H1 (cell line): ENCODE measurements around the gene TBKBP1. TPM values are rescaled to one million over a fixed set of nuclear protein-coding genes. Genes with fewer than 3 reads are reported as not detected.

Experiments
- CTCF ChIA-PET: fragments of 300-600 bp; sonication (Branson Sonifier 250); formaldehyde crosslinking; loops from one replicate; lab custom pipeline; 2021; ENCODE audit not compliant: partially characterized antibody; lab: Charles Lee
- POLR2A ChIA-PET: fragments of 300-600 bp; sonication (Branson Sonifier 250); formaldehyde crosslinking; loops from one replicate; lab custom pipeline; 2021; ENCODE audit warnings: inconsistent platforms; ENCODE audit not compliant: partially characterized antibody; lab: Charles Lee
- DNase-seq, 2 experiments: peaks; one replicate each; pipeline versions ENCODE4 v3.0.0 to v3.0.0-alpha.2; 2010 to 2022; ENCODE audit warnings: low spot score in 2 of 2, low read depth in 1 of 2, mixed read lengths in 1 of 2
- FAIRE-seq: peaks from 2 replicates; lab custom pipeline; 2011; peaks lifted over from hg19 to GRCh38; lab: Jason Lieb, UNC
- H2AFZ ChIP-seq: 2 replicates; pipeline ENCODE4 v1.8.1; 2012; ENCODE audit warnings: low read length, inconsistent platforms
- H2AK5ac ChIP-seq: 2 replicates; pipeline ENCODE4 v1.6.1; 2013; ENCODE audit warnings: low read depth, low read length
- H2BK120ac ChIP-seq: replicated peaks from 2 replicates; pipeline ENCODE3; 2013; ENCODE audit warnings: low read depth, low read length, inconsistent platforms
- H2BK12ac ChIP-seq: 2 replicates; pipeline ENCODE4 v1.6.1; 2013; ENCODE audit warnings: low read depth, low read length
- H2BK15ac ChIP-seq: 2 replicates; pipeline ENCODE4 v1.6.1; 2013; ENCODE audit warnings: low read length
- H2BK20ac ChIP-seq: 2 replicates; pipeline ENCODE4 v1.6.1; 2013; ENCODE audit warnings: low read length
- H2BK5ac ChIP-seq: 2 replicates; pipeline ENCODE4 v1.6.1; 2013; ENCODE audit warnings: low read depth, low read length
- H3K14ac ChIP-seq: 2 replicates; pipeline ENCODE4 v1.6.1; 2013; ENCODE audit warnings: inconsistent platforms; ENCODE audit not compliant: insufficient read length
- H3K18ac ChIP-seq: 2 replicates; pipeline ENCODE4 v1.6.1; 2013; ENCODE audit warnings: low read length; ENCODE audit errors: extremely low read depth
- H3K23ac ChIP-seq: 2 replicates; pipeline ENCODE4 v1.6.1; 2013; ENCODE audit warnings: inconsistent platforms; ENCODE audit not compliant: insufficient read length
- H3K23me2 ChIP-seq: 2 replicates; pipeline ENCODE4 v1.6.1; 2013; ENCODE audit warnings: low read depth, low read length
- H3K27ac ChIP-seq: 2 replicates; pipeline ENCODE4 v1.6.1; 2011; ENCODE audit warnings: low read depth, low read length, inconsistent platforms
- H3K27me3 ChIP-seq, 4 experiments: replicated peaks in 1 of 4; 1 replicate in 1 of 4; 2 replicates in 3 of 4; pipeline versions ENCODE4 v1.6.1 to v1.8.1; 2011 to 2013; ENCODE audit warnings: low read length in 3 of 4, mild to moderate bottlenecking in 3 of 4, inconsistent platforms in 2 of 4, mixed read lengths in 2 of 4, moderate library complexity in 1 of 4; ENCODE audit not compliant: control insufficient read depth in 3 of 4, insufficient read depth in 3 of 4; ENCODE audit errors: extremely low read depth in 1 of 4
- H3K36me3 ChIP-seq, 4 experiments: 2 replicates each; pipeline versions ENCODE4 v1.6.1 to v1.8.1; 2011 to 2013; ENCODE audit warnings: mild to moderate bottlenecking in 4 of 4, low read length in 3 of 4, moderate library complexity in 2 of 4, control low read depth in 1 of 4, inconsistent platforms in 1 of 4; ENCODE audit not compliant: insufficient read depth in 4 of 4, control insufficient read depth in 2 of 4
- H3K4ac ChIP-seq: replicated peaks from 2 replicates; pipeline ENCODE3; 2013; ENCODE audit warnings: low read length, low read depth, mixed read lengths, inconsistent platforms; ENCODE audit not compliant: insufficient read length
- H3K4me1 ChIP-seq, 4 experiments: replicated peaks in 1 of 4; 1 replicate in 1 of 4; 2 replicates in 3 of 4; pipeline versions ENCODE4 v1.6.1 to v1.8.1; 2011 to 2013; ENCODE audit warnings: low read length in 3 of 4, inconsistent platforms in 2 of 4, mixed read lengths in 1 of 4; ENCODE audit not compliant: insufficient read depth in 4 of 4, control insufficient read depth in 3 of 4
- H3K4me2 ChIP-seq, 2 experiments: 2 replicates each; pipeline versions ENCODE4 v1.6.1 to v1.8.1; 2011 to 2013; ENCODE audit warnings: low read depth in 2 of 2, low read length in 2 of 2, control low read depth in 1 of 2, inconsistent platforms in 1 of 2, mild to moderate bottlenecking in 1 of 2; ENCODE audit not compliant: insufficient read depth in 1 of 2
- H3K4me3 ChIP-seq, 4 experiments: fragments of 200-600, 300-600 bp in 1 of 4; sonication (generic), shearing (Covaris generic), sonication (Bioruptor Twin) in 1 of 4; 2 replicates each; pipeline versions ENCODE4 v1.5.1 to v1.8.1; 2011 to 2016; ENCODE audit warnings: low read length in 4 of 4, low read depth in 3 of 4, control low read depth in 2 of 4, inconsistent platforms in 2 of 4, mild to moderate bottlenecking in 2 of 4, mixed read lengths in 1 of 4, moderate library complexity in 1 of 4; ENCODE audit not compliant: insufficient read depth in 2 of 4; ENCODE audit errors: extremely low read depth in 1 of 4
- H3K56ac ChIP-seq: replicated peaks from 2 replicates; pipeline ENCODE3; 2013; ENCODE audit warnings: low read depth, mild to moderate bottlenecking, mixed read lengths, low read length, inconsistent platforms; ENCODE audit not compliant: insufficient read length
- H3K79me1 ChIP-seq: 2 replicates; pipeline ENCODE4 v1.6.1; 2013; ENCODE audit warnings: low read depth, low read length, control low read depth
- H3K79me2 ChIP-seq, 2 experiments: 2 replicates each; pipeline versions ENCODE4 v1.6.1 to v1.8.1; 2012 to 2013; ENCODE audit warnings: low read length in 2 of 2, mild to moderate bottlenecking in 2 of 2, inconsistent platforms in 1 of 2; ENCODE audit not compliant: insufficient read depth in 2 of 2, control insufficient read depth in 1 of 2
- H3K9ac ChIP-seq, 4 experiments: replicated peaks in 1 of 4; 1 replicate in 1 of 4; 2 replicates in 3 of 4; pipeline versions ENCODE4 v1.6.1 to v1.8.1; 2011 to 2013; ENCODE audit warnings: low read depth in 3 of 4, low read length in 3 of 4, control low read depth in 2 of 4, mild to moderate bottlenecking in 2 of 4, moderate library complexity in 2 of 4, inconsistent platforms in 1 of 4; ENCODE audit errors: extremely low read depth in 1 of 4
- H3K9me3 ChIP-seq, 2 experiments: 2 replicates each; pipeline versions ENCODE4 v1.6.1 to v1.8.1; 2012 to 2013; ENCODE audit warnings: mild to moderate bottlenecking in 2 of 2, moderate library complexity in 2 of 2, control low read depth in 1 of 2, inconsistent platforms in 1 of 2, low read depth in 1 of 2, low read length in 1 of 2, mixed read lengths in 1 of 2; ENCODE audit not compliant: insufficient read depth in 2 of 2
- H4K20me1 ChIP-seq, 2 experiments: replicated peaks in 1 of 2; 2 replicates each; pipeline versions ENCODE3 to v1.8.1; 2011 to 2013; ENCODE audit warnings: inconsistent platforms in 2 of 2, low read length in 2 of 2, mild to moderate bottlenecking in 1 of 2; ENCODE audit not compliant: insufficient read depth in 2 of 2, control insufficient read depth in 1 of 2
- H4K5ac ChIP-seq: 2 replicates; pipeline ENCODE4 v1.6.1; 2013; ENCODE audit warnings: low read length, low read depth, mixed read lengths, inconsistent platforms; ENCODE audit not compliant: insufficient read length
- H4K8ac ChIP-seq: 2 replicates; pipeline ENCODE4 v1.8.0; 2013; ENCODE audit warnings: mild to moderate bottlenecking, moderate library complexity, low read length, inconsistent platforms; ENCODE audit not compliant: insufficient read depth; ENCODE audit errors: extremely low read depth
- H4K91ac ChIP-seq: replicated peaks from 2 replicates; pipeline ENCODE3; 2013; ENCODE audit warnings: low read length, mixed read lengths, inconsistent platforms; ENCODE audit not compliant: insufficient read length
- CHD2 ChIP-seq: IDR thresholded peaks from 2 replicates; pipeline ENCODE4 v1.6.1; 2012; ENCODE audit warnings: low read length, improper control_type of control experiment
- EP300 ChIP-seq, 2 experiments: IDR thresholded peaks; 1 replicate in 1 of 2; 2 replicates in 1 of 2; pipeline ENCODE4 v1.6.1; 2011 to 2012; ENCODE audit warnings: low read depth in 2 of 2, low read length in 2 of 2, mild to moderate bottlenecking in 2 of 2, borderline replicate concordance in 1 of 2, inconsistent platforms in 1 of 2, moderate library complexity in 1 of 2
- GABPA ChIP-seq: IDR thresholded peaks from 2 replicates; pipeline ENCODE4 v1.6.1; 2011; ENCODE audit warnings: mild to moderate bottlenecking, low read length, moderate library complexity, borderline replicate concordance; ENCODE audit not compliant: insufficient read depth
- JUN ChIP-seq: IDR thresholded peaks from 2 replicates; pipeline ENCODE4 v1.6.1; 2011; ENCODE audit warnings: low read depth, mild to moderate bottlenecking, improper control_type of control experiment, low read length
- POLR2A ChIP-seq, 2 experiments: IDR thresholded peaks; 1 replicate in 1 of 2; 2 replicates in 1 of 2; pipeline ENCODE4 v1.6.1; 2011; ENCODE audit warnings: low read depth in 2 of 2, low read length in 2 of 2, mild to moderate bottlenecking in 2 of 2; ENCODE audit errors: control extremely low read depth in 1 of 2
- RXRA ChIP-seq: IDR thresholded peaks from 2 replicates; pipeline ENCODE4 v1.6.1; 2011; ENCODE audit warnings: low read depth, mild to moderate bottlenecking, low read length, moderate library complexity; ENCODE audit not compliant: insufficient read depth
- TCF12 ChIP-seq: IDR thresholded peaks from 2 replicates; pipeline ENCODE4 v1.6.1; 2011; ENCODE audit warnings: low read depth, mild to moderate bottlenecking, low read length
- TEAD4 ChIP-seq: IDR thresholded peaks from 2 replicates; pipeline ENCODE4 v1.6.1; 2012; ENCODE audit warnings: low read depth, low read length, inconsistent platforms, mixed read lengths
- ZNF274 ChIP-seq: IDR thresholded peaks from 2 replicates; pipeline ENCODE4 v1.7.0; 2012; ENCODE audit warnings: low read length, borderline replicate concordance; ENCODE audit errors: extremely low read depth
- WGBS, 2 experiments: shearing (Covaris generic) in 1 of 2; methylation state at CpG; one replicate each; pipeline versions ENCODE4 v1.1.6 to v1.1.7; 2013 to 2015; ENCODE audit warnings: low lambda C conversion rate in 2 of 2, mixed read lengths in 2 of 2, inconsistent platforms in 1 of 2, low coverage in 1 of 2, missing lambda C conversion rate in 1 of 2; ENCODE audit not compliant: insufficient replicate concordance in 2 of 2, insufficient coverage in 1 of 2, insufficient read length in 1 of 2; ENCODE audit errors: extremely low coverage in 1 of 2, missing lambda C conversion rate in 1 of 2; 5-methylcytosine and 5-hydroxymethylcytosine counted together
- polyA plus RNA-seq, 7 experiments: library from polyadenylated mRNA; depleted of rRNA in 3 of 7; stranded (reverse) in 5 of 7; unstranded in 2 of 7; fragments of >200 nt in 5 of 7; fragments of 200-250 nt in 2 of 7; gene quantifications; 1 replicate in 5 of 7; 2 replicates in 1 of 7; 4 replicates in 1 of 7; pipeline versions ENCODE4 v1.2.1 to v1.2.3, GENCODE V29; 2011 to 2013; ENCODE audit warnings: missing spikeins in 2 of 7, mixed read lengths in 2 of 7
- total RNA-seq: library from RNA; stranded (reverse); fragmentation: NEBNext Ultra II Directional; extraction: Animal tissue kit (Norgen Biotek cat#: 25700); gene quantifications from 2 replicates; pipeline ENCODE4 v1.2.1, GENCODE V29; 2021

The TBKBP1 gene
- total and polyA plus RNA-seq, 2 of the 8 experiments (the other 6 are each of a cell fraction or from before 2014, with no cell fraction given): 6.3 to 15.1 TPM

- DNase-seq: no peak
Measured at GRCh38 chr17:47744168-47745036, 50.4 kb downstream of the TBKBP1 start.

More at GRCh38 chr17:47744168-47745036, 50.4 kb downstream of the TBKBP1 start:
- Histone ChIP-seq H3K4ac (no peak overlapping the region), H3K79me1 (no peaks in the 10 kb centered on the region), H4K5ac (no peak overlapping the region), H3K9me3 (no peaks in the 10 kb centered on the region), H3K23me2 (no peaks in the 10 kb centered on the region), H3K56ac (no peak overlapping the region), H2BK15ac (no peak overlapping the region), H2BK120ac (no peak overlapping the region), H2AK5ac (no peak overlapping the region), H3K4me3 (no peak overlapping the region), H3K18ac (no peak overlapping the region), H3K27ac (no peak overlapping the region), H3K36me3 (no peaks in the 10 kb centered on the region), H3K27me3 (0 out of 7 replicates have a peak, but pooled peaks cover 0 to 2% (median 0%) of the 10 kb centered on the region in 4 experiments), H4K20me1 (peaks cover 0 to 4% of the 10 kb centered on the region in 2 experiments), H3K4me1 (peaks cover 0 to 5% (median 2%) of the 10 kb centered on the region in 4 experiments; a peak in 2 of 7 replicates), H3K9ac (no peak overlapping the region; a peak in 1 of 7 replicates), H2BK5ac (no peak overlapping the region), H2BK20ac (no peak overlapping the region), H3K79me2 (no peaks in the 10 kb centered on the region), H3K23ac (no peak overlapping the region), H4K91ac (no peak overlapping the region), H3K4me2 (no peak overlapping the region), H4K8ac (no peak overlapping the region), H3K14ac (no peak overlapping the region), H2AFZ (no peak overlapping the region), H2BK12ac (no peak overlapping the region)
- WGBS, 2 experiments: 86% methylated on average over 22 of the region's 22 CpGs; no CpG with 5 or more reads in 1 of the 2 experiments
- TF ChIP-seq CHD2: no peak
- no peak for TF ChIP-seq GABPA
- TF ChIP-seq TCF12: no peak
- no peak for TF ChIP-seq RXRA
- no peak for TF ChIP-seq TEAD4
- no peak for TF ChIP-seq POLR2A (IDR thresholded peaks at IDR 0.05; ENCODE audit: control extremely low read depth in 1 of 2, low read depth in 2 of 2, low read length in 2 of 2)
- no peak for TF ChIP-seq ZNF274
- no peak for TF ChIP-seq JUN
- TF ChIP-seq EP300 (IDR thresholded peaks at IDR 0.05; ENCODE audit: borderline replicate concordance in 1 of 2, low read depth in 2 of 2, low read length in 2 of 2): no peak
- POLR2A ChIA-PET: interaction anchor here (0.8 to 1.4 kb wide), 3 partner anchors 17 to 68 kb away, joined by 3 read pairs; no protein-coding TSS in a partner anchor
- CTCF ChIA-PET: interaction anchor here (0.7 to 24.7 kb wide), 14 partner anchors 8 to 103 kb away, joined by 3 to 441 read pairs (median 5); partner anchors contain the start of gene TBKBP1
- FAIRE-seq: no peak
